Fibroblast of lung (primary cell): Measurements from ENCODE around the gene CCDC92B.

Source experiments
- EZH2 ChIP-seq: IDR thresholded peaks from 2 replicates; pipeline ENCODE4 v1.5.1; 2012; ENCODE audit warnings: low read length, control low read depth, mild to moderate bottlenecking; ENCODE audit errors: missing control alignments
- TF ChIP-seq, protein P1 (sequence below), 2 donors: IDR thresholded peaks in 1 of 2; conservative IDR thresholded peaks in 1 of 2; 1 replicate in 1 of 2; 2 replicates in 1 of 2; pipeline ENCODE4 v1.5.1; 2011 to 2012; ENCODE audit warnings: low read length in 2 of 2, control low read depth in 1 of 2, inconsistent platforms in 1 of 2, low read depth in 1 of 2, mild to moderate bottlenecking in 1 of 2

DNA sequence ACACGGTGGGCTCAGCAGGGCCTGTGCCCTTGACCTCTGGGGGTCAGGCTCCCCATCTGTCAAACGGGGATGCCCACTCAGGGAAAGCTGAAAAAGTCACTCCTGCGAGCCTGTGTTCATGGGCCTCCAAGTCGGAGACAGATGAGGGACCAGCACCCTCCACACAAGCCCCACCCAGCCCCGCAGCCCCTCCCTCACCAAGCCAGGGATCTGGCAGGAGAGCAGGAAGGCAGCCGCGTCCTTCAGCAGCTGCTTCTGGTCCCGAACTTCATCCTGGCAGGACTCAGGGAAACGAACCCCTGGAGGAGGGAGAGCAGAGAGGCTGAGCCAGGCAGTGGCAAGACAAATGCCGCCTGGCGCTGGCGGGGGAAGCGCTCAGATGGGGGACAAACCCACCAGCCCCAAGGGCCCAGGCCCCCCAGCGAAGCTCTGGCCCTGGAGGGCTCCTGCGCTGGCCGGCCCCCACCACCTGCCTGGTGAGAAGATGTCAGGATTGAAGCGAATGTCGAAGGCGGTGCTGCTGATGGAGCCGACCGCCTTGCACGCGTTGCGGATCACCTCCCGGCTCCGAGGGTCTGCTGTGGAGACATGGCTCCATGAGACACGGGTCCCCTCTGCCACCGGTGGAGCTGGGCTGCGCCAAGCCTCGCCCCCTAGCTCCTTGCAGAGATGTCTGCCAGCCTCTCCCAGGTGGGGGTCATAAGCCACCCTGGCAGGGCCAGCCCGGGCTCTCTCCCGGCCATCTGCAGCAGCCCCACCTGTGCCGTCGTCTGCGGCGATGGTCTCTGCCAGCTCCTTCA is 53.3 kb downstream of the CCDC92B start:
- TF ChIP-seq, protein P1, sequence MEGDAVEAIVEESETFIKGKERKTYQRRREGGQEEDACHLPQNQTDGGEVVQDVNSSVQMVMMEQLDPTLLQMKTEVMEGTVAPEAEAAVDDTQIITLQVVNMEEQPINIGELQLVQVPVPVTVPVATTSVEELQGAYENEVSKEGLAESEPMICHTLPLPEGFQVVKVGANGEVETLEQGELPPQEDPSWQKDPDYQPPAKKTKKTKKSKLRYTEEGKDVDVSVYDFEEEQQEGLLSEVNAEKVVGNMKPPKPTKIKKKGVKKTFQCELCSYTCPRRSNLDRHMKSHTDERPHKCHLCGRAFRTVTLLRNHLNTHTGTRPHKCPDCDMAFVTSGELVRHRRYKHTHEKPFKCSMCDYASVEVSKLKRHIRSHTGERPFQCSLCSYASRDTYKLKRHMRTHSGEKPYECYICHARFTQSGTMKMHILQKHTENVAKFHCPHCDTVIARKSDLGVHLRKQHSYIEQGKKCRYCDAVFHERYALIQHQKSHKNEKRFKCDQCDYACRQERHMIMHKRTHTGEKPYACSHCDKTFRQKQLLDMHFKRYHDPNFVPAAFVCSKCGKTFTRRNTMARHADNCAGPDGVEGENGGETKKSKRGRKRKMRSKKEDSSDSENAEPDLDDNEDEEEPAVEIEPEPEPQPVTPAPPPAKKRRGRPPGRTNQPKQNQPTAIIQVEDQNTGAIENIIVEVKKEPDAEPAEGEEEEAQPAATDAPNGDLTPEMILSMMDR (conservative IDR thresholded peaks at IDR 0.05 in 1 of 2, IDR thresholded peaks at IDR 0.05 in 1 of 2; ENCODE audit: low read depth in 1 of 2, low read length in 2 of 2), result no peak
- no peak for TF ChIP-seq EZH2
